ENCODE results near the gene EPHA10.

EPHA10 gene

GRCh38 chr1:37764888-37765441 is at the start of gene EPHA10:
TSS of gene EPHA10 (minus strand) at chr1:37765120. CDS start at chr1:37765066, 54 bp downstream.
- DNase-seq (ENCODE audit: low read depth): no peak

- no peak for DNase-seq (ENCODE audit: low read depth)
Observed at GRCh38 chr1:37814252-37814651, 49.3 kb upstream of the EPHA10 start.

GRCh38 chr1:37813529-37814145 is 48.7 kb upstream of the EPHA10 start:
- no peak for DNase-seq (ENCODE audit: low read depth)

- DNase-seq (ENCODE audit: low read depth): peak; percentile 60
Observed at GRCh38 chr1:37811027-37811655, 46.2 kb upstream of the EPHA10 start.

- DNase-seq (ENCODE audit: low read depth): no peak
Observed at GRCh38 chr1:37809942-37810341, 45.0 kb upstream of the EPHA10 start.

- peak; percentile 47 for DNase-seq (ENCODE audit: low read depth)
Observed at GRCh38 chr1:37808369-37809319, 43.7 kb upstream of the EPHA10 start.

GRCh38 chr1:37807555-37808368 is 42.8 kb upstream of the EPHA10 start, which contains the start of the genes C1orf122 and YRDC:
TSS of gene C1orf122 (plus strand) at chr1:37807790. CDS start at chr1:37808405, 615 bp downstream.
TSS of gene YRDC (minus strand) at chr1:37808208. CDS start at chr1:37808180, 28 bp downstream.
- peak; percentile 93 for DNase-seq (ENCODE audit: low read depth)

GRCh38 chr1:37807220-37807554 is 42.3 kb upstream of the EPHA10 start:
- no peak for DNase-seq (ENCODE audit: low read depth)

GRCh38 chr1:37802439-37802838 is 37.5 kb upstream of the EPHA10 start:
- DNase-seq (ENCODE audit: low read depth): no peak

GRCh38 chr1:37797750-37798345 is 32.9 kb upstream of the EPHA10 start:
- DNase-seq (ENCODE audit: low read depth): no peak

- peak; percentile 37 for DNase-seq (ENCODE audit: low read depth)
Observed at GRCh38 chr1:37795340-37796125, 30.6 kb upstream of the EPHA10 start.

- no peak for DNase-seq (ENCODE audit: low read depth)
Observed at GRCh38 chr1:37794372-37795339, 29.7 kb upstream of the EPHA10 start.

GRCh38 chr1:37793773-37794371 is 29.0 kb upstream of the EPHA10 start, which contains the start of gene MANEAL:
TSS of gene MANEAL (plus strand) at chr1:37793847. CDS start at chr1:37794183, 336 bp downstream.
- DNase-seq (ENCODE audit: low read depth): peak; percentile 51

GRCh38 chr1:37792943-37793686 is 28.2 kb upstream of the EPHA10 start:
- DNase-seq (ENCODE audit: low read depth): no peak

GRCh38 chr1:37782491-37782890 is 17.6 kb upstream of the EPHA10 start:
- no peak for DNase-seq (ENCODE audit: low read depth)

GRCh38 chr1:37778654-37779053 is 13.7 kb upstream of the EPHA10 start:
- no peak for DNase-seq (ENCODE audit: low read depth)

- DNase-seq (ENCODE audit: low read depth): no peak
Observed at GRCh38 chr1:37776946-37777516, 12.1 kb upstream of the EPHA10 start.

Measured in activated T-cell treated with anti-CD3 and anti-CD28 coated beads for 48 hours (primary cell).